Liver (tissue), 9 donors: ENCODE results near the gene OR56B1. TPM values are rescaled to one million over a fixed set of nuclear protein-coding genes. Genes with fewer than 3 reads are reported as not detected.

Experiments used
- DNase-seq: peaks from one replicate; pipeline ENCODE4 v3.0.0-alpha.2; 2017; ENCODE audit warnings: low spot score
- H3K27ac ChIP-seq, 2 donors: one replicate each; pipeline ENCODE4 v1.7.0; 2013; ENCODE audit warnings: inconsistent platforms in 2 of 2, low read length in 2 of 2, control low read depth in 1 of 2, low read depth in 1 of 2, mild to moderate bottlenecking in 1 of 2
- H3K27me3 ChIP-seq, 4 donors: one replicate each; pipeline versions ENCODE4 v1.6.1 to v1.7.0; 2013; ENCODE audit warnings: low read length in 3 of 4, inconsistent platforms in 1 of 4, mild to moderate bottlenecking in 1 of 4, moderate library complexity in 1 of 4; ENCODE audit not compliant: control insufficient read depth in 4 of 4, insufficient read depth in 4 of 4
- H3K36me3 ChIP-seq, 4 donors: one replicate each; pipeline versions ENCODE4 v1.6.1 to v1.7.0; 2013; ENCODE audit warnings: low read length in 3 of 4, mild to moderate bottlenecking in 3 of 4, low read depth in 1 of 4, moderate library complexity in 1 of 4; ENCODE audit not compliant: control insufficient read depth in 4 of 4, insufficient read depth in 3 of 4
- H3K4me1 ChIP-seq, 4 donors: one replicate each; pipeline versions ENCODE4 v1.6.1 to v1.7.0; 2013; ENCODE audit warnings: low read length in 3 of 4, mild to moderate bottlenecking in 3 of 4, moderate library complexity in 1 of 4; ENCODE audit not compliant: control insufficient read depth in 4 of 4, insufficient read depth in 4 of 4
- H3K4me3 ChIP-seq, 3 donors: one replicate each; pipeline versions ENCODE4 v1.6.1 to v1.7.0; 2013; ENCODE audit warnings: low read length in 3 of 3, control low read depth in 1 of 3, low read depth in 1 of 3, mild to moderate bottlenecking in 1 of 3
- H3K9ac ChIP-seq, 2 donors: one replicate each; pipeline ENCODE4 v1.7.0; 2013; ENCODE audit warnings: low read length in 2 of 2, mild to moderate bottlenecking in 2 of 2, moderate library complexity in 2 of 2, control low read depth in 1 of 2, low read depth in 1 of 2
- H3K9me3 ChIP-seq, 4 donors: one replicate each; pipeline versions ENCODE4 v1.6.1 to v1.7.0; 2013; ENCODE audit warnings: low read length in 3 of 4; ENCODE audit not compliant: control insufficient read depth in 4 of 4
- ATF3 ChIP-seq: IDR thresholded peaks from 2 replicates; pipeline ENCODE4 v1.6.1; 2016; ENCODE audit warnings: antibody characterized with exemption
- CTCF ChIP-seq: fragments of 150-350 bp; IDR thresholded peaks from 2 replicates; pipeline ENCODE4 v1.5.1; 2017; ENCODE audit warnings: improper control_type of control experiment, low read depth, low read length; ENCODE audit not compliant: missing input control
- FOXA2 ChIP-seq: IDR thresholded peaks from 2 replicates; pipeline ENCODE4 v1.6.1; 2016; ENCODE audit warnings: antibody characterized with exemption
- GABPA ChIP-seq, 2 donors: IDR thresholded peaks in 1 of 2; conservative IDR thresholded peaks in 1 of 2; 2 replicates each; pipeline ENCODE4 v1.6.1; 2016; ENCODE audit warnings: antibody characterized with exemption in 2 of 2, mild to moderate bottlenecking in 1 of 2, moderate library complexity in 1 of 2
- HNF4A ChIP-seq, 2 donors: conservative IDR thresholded peaks; 2 replicates each; pipeline ENCODE4 v1.6.1; 2016; ENCODE audit warnings: antibody characterized with exemption in 2 of 2, mild to moderate bottlenecking in 2 of 2
- HNF4G ChIP-seq: IDR thresholded peaks from 2 replicates; pipeline ENCODE4 v1.6.1; 2016; ENCODE audit warnings: antibody characterized with exemption
- JUND ChIP-seq, 2 donors: IDR thresholded peaks; 2 replicates each; pipeline ENCODE4 v1.6.1; 2016; ENCODE audit warnings: antibody characterized with exemption in 2 of 2
- RAD21 ChIP-seq, 2 donors: IDR thresholded peaks; 2 replicates each; pipeline ENCODE4 v1.6.1; 2016; ENCODE audit warnings: antibody characterized with exemption in 2 of 2, mild to moderate bottlenecking in 2 of 2
- RXRA ChIP-seq, 2 donors: IDR thresholded peaks; 2 replicates each; pipeline ENCODE4 v1.6.1; 2017 to 2018; ENCODE audit warnings: antibody characterized with exemption in 2 of 2, mild to moderate bottlenecking in 1 of 2
- TAF1 ChIP-seq: conservative IDR thresholded peaks from 2 replicates; pipeline ENCODE4 v1.6.1; 2016; ENCODE audit warnings: antibody characterized with exemption, mild to moderate bottlenecking
- YY1 ChIP-seq: IDR thresholded peaks from 2 replicates; pipeline ENCODE4 v1.6.1; 2016; ENCODE audit warnings: antibody characterized with exemption, mild to moderate bottlenecking
- WGBS: extraction: QIAGEN DNeasy Blood & Tissue Kit; methylation state at CpG from one replicate; pipeline ENCODE4 v1.1.7; 2013; 5-methylcytosine and 5-hydroxymethylcytosine counted together
- polyA plus RNA-seq, 2 donors: library from polyadenylated mRNA; stranded (reverse) in 1 of 2; unstranded in 1 of 2; fragments of 200-250 nt in 1 of 2; fragments of >200 nt in 1 of 2; fragmentation: Nextera tagmentation in 1 of 2; extraction: Ambion mirVana in 1 of 2; gene quantifications; one replicate each; pipeline versions ENCODE4 v1.2.1 to v1.2.3, GENCODE V29; 2013 to 2015
- total RNA-seq, 2 donors: library from RNA; depleted of rRNA; stranded (reverse); fragments of >200 nt; gene quantifications; one replicate each; pipeline ENCODE4 v1.2.3, GENCODE V29; 2014
- TF ChIP-seq, protein P1 (sequence below): IDR thresholded peaks from 2 replicates; pipeline ENCODE4 v1.6.1; 2016; ENCODE audit warnings: antibody characterized with exemption
- TF ChIP-seq, protein P2 (sequence below): IDR thresholded peaks from 2 replicates; pipeline ENCODE4 v1.6.1; 2016; ENCODE audit warnings: antibody characterized with exemption
- donor health status: healthy.
- donor health status: healthy.
- donor health status: healthy.
- donor health status: healthy.
- donor health status: healthy.

Gene OR56B1
- total and polyA plus RNA-seq, 4 donors, result not detected

GRCh38 chr11:5722622-5723021 is 13.6 kb upstream of the OR56B1 start:
- Histone ChIP-seq H3K27ac (no peak overlapping the region), H3K4me1 (no peaks in the 10 kb centered on the region), H3K4me3 (no peak overlapping the region), H3K9me3 (no peaks in the 10 kb centered on the region), H3K9ac (no peak overlapping the region), H3K36me3 (no peaks in the 10 kb centered on the region), H3K27me3 (peaks cover 0 to 5% (median 0%) of the 10 kb centered on the region in 4 donors)
- no peak for TF ChIP-seq RXRA (IDR thresholded peaks at IDR 0.05)
- peak; percentile 52 for TF ChIP-seq HNF4G
- no peak for TF ChIP-seq JUND (IDR thresholded peaks at IDR 0.05)
- TF ChIP-seq HNF4A (conservative IDR thresholded peaks at IDR 0.05), result peak; percentile 72 to 77
- TF ChIP-seq, protein P1, sequence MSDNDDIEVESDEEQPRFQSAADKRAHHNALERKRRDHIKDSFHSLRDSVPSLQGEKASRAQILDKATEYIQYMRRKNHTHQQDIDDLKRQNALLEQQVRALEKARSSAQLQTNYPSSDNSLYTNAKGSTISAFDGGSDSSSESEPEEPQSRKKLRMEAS, result no peak
- no peak for TF ChIP-seq CTCF
- no peak for DNase-seq
- 62% methylated on average over 2 of the region's 2 CpGs for WGBS

DNA sequence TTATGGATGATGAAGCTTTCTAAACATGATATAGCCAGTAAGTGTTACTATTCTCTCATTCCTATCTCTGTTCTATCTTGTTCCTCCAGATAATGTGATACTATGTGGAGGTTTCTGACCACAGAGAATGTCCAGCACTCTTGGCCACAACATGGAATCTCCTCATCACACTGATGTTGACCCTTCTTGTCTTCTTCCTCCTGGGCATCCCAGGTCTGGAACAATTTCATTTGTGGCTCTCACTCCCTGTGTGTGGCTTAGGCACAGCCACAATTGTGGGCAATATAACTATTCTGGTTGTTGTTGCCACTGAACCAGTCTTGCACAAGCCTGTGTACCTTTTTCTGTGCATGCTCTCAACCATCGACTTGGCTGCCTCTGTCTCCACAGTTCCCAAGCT is 9.9 kb upstream of the OR56B1 start:
- Histone ChIP-seq H3K9ac (no peak overlapping the region), H3K4me3 (no peak overlapping the region), H3K27ac (no peak overlapping the region), H3K27me3 (peaks cover 0 to 5% (median 0%) of the 10 kb centered on the region in 4 donors), H3K4me1 (no peaks in the 10 kb centered on the region), H3K9me3 (no peaks in the 10 kb centered on the region), H3K36me3 (no peaks in the 10 kb centered on the region)
- no peak for DNase-seq
- 80% methylated on average over 1 of the region's 1 CpG for WGBS
- TF ChIP-seq, protein P2, sequence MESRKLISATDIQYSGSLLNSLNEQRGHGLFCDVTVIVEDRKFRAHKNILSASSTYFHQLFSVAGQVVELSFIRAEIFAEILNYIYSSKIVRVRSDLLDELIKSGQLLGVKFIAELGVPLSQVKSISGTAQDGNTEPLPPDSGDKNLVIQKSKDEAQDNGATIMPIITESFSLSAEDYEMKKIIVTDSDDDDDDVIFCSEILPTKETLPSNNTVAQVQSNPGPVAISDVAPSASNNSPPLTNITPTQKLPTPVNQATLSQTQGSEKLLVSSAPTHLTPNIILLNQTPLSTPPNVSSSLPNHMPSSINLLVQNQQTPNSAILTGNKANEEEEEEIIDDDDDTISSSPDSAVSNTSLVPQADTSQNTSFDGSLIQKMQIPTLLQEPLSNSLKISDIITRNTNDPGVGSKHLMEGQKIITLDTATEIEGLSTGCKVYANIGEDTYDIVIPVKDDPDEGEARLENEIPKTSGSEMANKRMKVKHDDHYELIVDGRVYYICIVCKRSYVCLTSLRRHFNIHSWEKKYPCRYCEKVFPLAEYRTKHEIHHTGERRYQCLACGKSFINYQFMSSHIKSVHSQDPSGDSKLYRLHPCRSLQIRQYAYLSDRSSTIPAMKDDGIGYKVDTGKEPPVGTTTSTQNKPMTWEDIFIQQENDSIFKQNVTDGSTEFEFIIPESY, result no peak
- TF ChIP-seq YY1 (no peak), HNF4G (no peak), RAD21 (IDR thresholded peaks at IDR 0.05) (no peak), GABPA (IDR thresholded peaks at IDR 0.05 in 1 of 2, conservative IDR thresholded peaks at IDR 0.05 in 1 of 2) (no peak), JUND (IDR thresholded peaks at IDR 0.05) (no peak), ATF3 (no peak), FOXA2 (no peak), TAF1 (no peak), CTCF (no peak)
- TF ChIP-seq, protein P1, result no peak
